HG03066 (cell line): ENCODE results near the gene ABHD10.

ENCODE experiments used
- ATAC-seq: cut with Tn5 transposase; IDR thresholded peaks from one replicate; pipeline ENCODE4 v1.9.1; 2021; ENCODE audit warnings: low read depth; ENCODE audit not compliant: unreplicated experiment

ABHD10 gene

GRCh38 chr3:111961461-111962164 is 17.2 kb upstream of the ABHD10 start:
- no peak for ATAC-seq

GRCh38 chr3:111963424-111963823 is 15.4 kb upstream of the ABHD10 start:
- ATAC-seq, result no peak

GRCh38 chr3:111965484-111965883 is 13.3 kb upstream of the ABHD10 start:
- ATAC-seq, result no peak

- no peak for ATAC-seq
Measured at GRCh38 chr3:111967068-111967467, 11.8 kb upstream of the ABHD10 start.

GRCh38 chr3:111967651-111968274 is 11.1 kb upstream of the ABHD10 start:
- peak; percentile 96 for ATAC-seq

GRCh38 chr3:111968319-111969054 is 10.3 kb upstream of the ABHD10 start:
- ATAC-seq, result no peak

- ATAC-seq, result no peak
Measured at GRCh38 chr3:111970376-111970775, 8.4 kb upstream of the ABHD10 start.

GRCh38 chr3:111971533-111972130 is 7.2 kb upstream of the ABHD10 start:
- no peak for ATAC-seq

- no peak for ATAC-seq
Measured at GRCh38 chr3:111972891-111973290, 5.9 kb upstream of the ABHD10 start.

- ATAC-seq, result no peak
Measured at GRCh38 chr3:111975131-111975530, 3.7 kb upstream of the ABHD10 start.

- ATAC-seq, result no peak
Measured at GRCh38 chr3:111976254-111976653, 2.6 kb upstream of the ABHD10 start.

GRCh38 chr3:111979434-111980038 is 710 bp downstream of the ABHD10 start:
- peak; percentile 52 for ATAC-seq

- no peak for ATAC-seq
Measured at GRCh38 chr3:111980716-111981456, 2.1 kb downstream of the ABHD10 start.

GRCh38 chr3:111981457-111981763 is 2.6 kb downstream of the ABHD10 start:
- no peak for ATAC-seq

- no peak for ATAC-seq
Measured at GRCh38 chr3:111984636-111985298, 5.9 kb downstream of the ABHD10 start.

- no peak for ATAC-seq
Measured at GRCh38 chr3:111986800-111987199, 8.0 kb downstream of the ABHD10 start.

GRCh38 chr3:111989061-111989678 is 10.3 kb downstream of the ABHD10 start:
- ATAC-seq, result peak; percentile 94

GRCh38 chr3:111993038-111993437 is 14.2 kb downstream of the ABHD10 start:
- ATAC-seq, result no peak
